ENCODE results near the gene HERC4. TPM values are rescaled to one million over a fixed set of nuclear protein-coding genes. Genes with fewer than 3 reads are reported as not detected.
A peak's percentile ranks its signal among the peaks of the same experiment; 100 is the strongest.

The HERC4 gene
- total and polyA plus RNA-seq, 9 of the 15 experiments (the other 6 are each of a cell fraction or from before 2014, with no cell fraction given) = 12.5 to 33.5 (median 22.8) TPM

- no peak for TF ChIP-seq CHAMP1 (IDR thresholded peaks at IDR 0.05)
- no peak for TF ChIP-seq ZFP1 (CRISPR knock-in tag; IDR thresholded peaks at IDR 0.05)
- TF ChIP-seq, protein P1, sequence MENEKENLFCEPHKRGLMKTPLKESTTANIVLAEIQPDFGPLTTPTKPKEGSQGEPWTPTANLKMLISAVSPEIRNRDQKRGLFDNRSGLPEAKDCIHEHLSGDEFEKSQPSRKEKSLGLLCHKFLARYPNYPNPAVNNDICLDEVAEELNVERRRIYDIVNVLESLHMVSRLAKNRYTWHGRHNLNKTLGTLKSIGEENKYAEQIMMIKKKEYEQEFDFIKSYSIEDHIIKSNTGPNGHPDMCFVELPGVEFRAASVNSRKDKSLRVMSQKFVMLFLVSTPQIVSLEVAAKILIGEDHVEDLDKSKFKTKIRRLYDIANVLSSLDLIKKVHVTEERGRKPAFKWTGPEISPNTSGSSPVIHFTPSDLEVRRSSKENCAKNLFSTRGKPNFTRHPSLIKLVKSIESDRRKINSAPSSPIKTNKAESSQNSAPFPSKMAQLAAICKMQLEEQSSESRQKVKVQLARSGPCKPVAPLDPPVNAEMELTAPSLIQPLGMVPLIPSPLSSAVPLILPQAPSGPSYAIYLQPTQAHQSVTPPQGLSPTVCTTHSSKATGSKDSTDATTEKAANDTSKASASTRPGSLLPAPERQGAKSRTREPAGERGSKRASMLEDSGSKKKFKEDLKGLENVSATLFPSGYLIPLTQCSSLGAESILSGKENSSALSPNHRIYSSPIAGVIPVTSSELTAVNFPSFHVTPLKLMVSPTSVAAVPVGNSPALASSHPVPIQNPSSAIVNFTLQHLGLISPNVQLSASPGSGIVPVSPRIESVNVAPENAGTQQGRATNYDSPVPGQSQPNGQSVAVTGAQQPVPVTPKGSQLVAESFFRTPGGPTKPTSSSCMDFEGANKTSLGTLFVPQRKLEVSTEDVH (IDR thresholded peaks at IDR 0.05; ENCODE audit: low read depth, partially characterized antibody) = peak; percentile 82
- no peak for TF ChIP-seq HMBOX1 (IDR thresholded peaks at IDR 0.05)
- TF ChIP-seq, protein P2, sequence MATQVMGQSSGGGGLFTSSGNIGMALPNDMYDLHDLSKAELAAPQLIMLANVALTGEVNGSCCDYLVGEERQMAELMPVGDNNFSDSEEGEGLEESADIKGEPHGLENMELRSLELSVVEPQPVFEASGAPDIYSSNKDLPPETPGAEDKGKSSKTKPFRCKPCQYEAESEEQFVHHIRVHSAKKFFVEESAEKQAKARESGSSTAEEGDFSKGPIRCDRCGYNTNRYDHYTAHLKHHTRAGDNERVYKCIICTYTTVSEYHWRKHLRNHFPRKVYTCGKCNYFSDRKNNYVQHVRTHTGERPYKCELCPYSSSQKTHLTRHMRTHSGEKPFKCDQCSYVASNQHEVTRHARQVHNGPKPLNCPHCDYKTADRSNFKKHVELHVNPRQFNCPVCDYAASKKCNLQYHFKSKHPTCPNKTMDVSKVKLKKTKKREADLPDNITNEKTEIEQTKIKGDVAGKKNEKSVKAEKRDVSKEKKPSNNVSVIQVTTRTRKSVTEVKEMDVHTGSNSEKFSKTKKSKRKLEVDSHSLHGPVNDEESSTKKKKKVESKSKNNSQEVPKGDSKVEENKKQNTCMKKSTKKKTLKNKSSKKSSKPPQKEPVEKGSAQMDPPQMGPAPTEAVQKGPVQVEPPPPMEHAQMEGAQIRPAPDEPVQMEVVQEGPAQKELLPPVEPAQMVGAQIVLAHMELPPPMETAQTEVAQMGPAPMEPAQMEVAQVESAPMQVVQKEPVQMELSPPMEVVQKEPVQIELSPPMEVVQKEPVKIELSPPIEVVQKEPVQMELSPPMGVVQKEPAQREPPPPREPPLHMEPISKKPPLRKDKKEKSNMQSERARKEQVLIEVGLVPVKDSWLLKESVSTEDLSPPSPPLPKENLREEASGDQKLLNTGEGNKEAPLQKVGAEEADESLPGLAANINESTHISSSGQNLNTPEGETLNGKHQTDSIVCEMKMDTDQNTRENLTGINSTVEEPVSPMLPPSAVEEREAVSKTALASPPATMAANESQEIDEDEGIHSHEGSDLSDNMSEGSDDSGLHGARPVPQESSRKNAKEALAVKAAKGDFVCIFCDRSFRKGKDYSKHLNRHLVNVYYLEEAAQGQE (IDR thresholded peaks at IDR 0.05; ENCODE audit: borderline replicate concordance) = peak; percentile 94
- TF ChIP-seq, protein P2 (CRISPR knock-in tag; IDR thresholded peaks at IDR 0.05; ENCODE audit: low read depth) = no peak
- TF ChIP-seq, protein P3, sequence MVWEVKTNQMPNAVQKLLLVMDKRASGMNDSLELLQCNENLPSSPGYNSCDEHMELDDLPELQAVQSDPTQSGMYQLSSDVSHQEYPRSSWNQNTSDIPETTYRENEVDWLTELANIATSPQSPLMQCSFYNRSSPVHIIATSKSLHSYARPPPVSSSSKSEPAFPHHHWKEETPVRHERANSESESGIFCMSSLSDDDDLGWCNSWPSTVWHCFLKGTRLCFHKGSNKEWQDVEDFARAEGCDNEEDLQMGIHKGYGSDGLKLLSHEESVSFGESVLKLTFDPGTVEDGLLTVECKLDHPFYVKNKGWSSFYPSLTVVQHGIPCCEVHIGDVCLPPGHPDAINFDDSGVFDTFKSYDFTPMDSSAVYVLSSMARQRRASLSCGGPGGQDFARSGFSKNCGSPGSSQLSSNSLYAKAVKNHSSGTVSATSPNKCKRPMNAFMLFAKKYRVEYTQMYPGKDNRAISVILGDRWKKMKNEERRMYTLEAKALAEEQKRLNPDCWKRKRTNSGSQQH (CRISPR knock-in tag; IDR thresholded peaks at IDR 0.05) = no peak
- no peak for TF ChIP-seq ZNF143 (CRISPR knock-in tag; IDR thresholded peaks at IDR 0.05)
- TF ChIP-seq ELF4 (CRISPR knock-in tag; IDR thresholded peaks at IDR 0.05) = no peak
- no peak for TF ChIP-seq POLR3G (IDR thresholded peaks at IDR 0.05; ENCODE audit: extremely low read depth, insufficient read length, insufficient replicate concordance)
- TF ChIP-seq RBM34 (IDR thresholded peaks at IDR 0.05; ENCODE audit: borderline replicate concordance, insufficient read depth, low read length) = no peak
- TF ChIP-seq SPI1 (IDR thresholded peaks at IDR 0.05; ENCODE audit: borderline replicate concordance, low read depth, low read length) = peak; percentile 75
These were observed 190.7 kb downstream of the HERC4 start, which contains the start of gene SIRT1 (continued) for GRCh38 chr10:67884313-67884841.
